IPS DF 6.9 (cell line): Measurements from ENCODE around the gene PADI3.

Experiments used
- DNase-seq: peaks from one replicate; pipeline ENCODE4 v3.0.0-alpha.2; 2013; ENCODE audit warnings: low read depth, low spot score
- H3K27ac ChIP-seq: one replicate; pipeline ENCODE4 v1.5.1; 2013; ENCODE audit warnings: low read length, control low read depth
- H3K27me3 ChIP-seq: 2 replicates; pipeline ENCODE4 v1.6.1; 2013; ENCODE audit warnings: mild to moderate bottlenecking, low read length; ENCODE audit not compliant: control insufficient read depth, insufficient read depth
- H3K36me3 ChIP-seq: 2 replicates; pipeline ENCODE4 v1.6.1; 2013; ENCODE audit warnings: low read length; ENCODE audit not compliant: control insufficient read depth, insufficient read depth
- H3K4me1 ChIP-seq: 2 replicates; pipeline ENCODE4 v1.6.1; 2013; ENCODE audit warnings: low read length; ENCODE audit not compliant: control insufficient read depth, insufficient read depth
- H3K4me3 ChIP-seq: 2 replicates; pipeline ENCODE4 v1.5.1; 2013; ENCODE audit warnings: mild to moderate bottlenecking, low read length
- H3K9me3 ChIP-seq: 2 replicates; pipeline ENCODE4 v1.6.1; 2013; ENCODE audit warnings: low read length, inconsistent platforms; ENCODE audit not compliant: control insufficient read depth, insufficient read depth
- WGBS: extraction: QIAGEN DNeasy Blood & Tissue Kit; methylation state at CpG from one replicate; pipeline ENCODE4 v1.1.7; 2013; ENCODE audit warnings: mixed read lengths, missing lambda C conversion rate; ENCODE audit not compliant: insufficient read length, insufficient coverage; 5-methylcytosine and 5-hydroxymethylcytosine counted together

Gene PADI3

DNA sequence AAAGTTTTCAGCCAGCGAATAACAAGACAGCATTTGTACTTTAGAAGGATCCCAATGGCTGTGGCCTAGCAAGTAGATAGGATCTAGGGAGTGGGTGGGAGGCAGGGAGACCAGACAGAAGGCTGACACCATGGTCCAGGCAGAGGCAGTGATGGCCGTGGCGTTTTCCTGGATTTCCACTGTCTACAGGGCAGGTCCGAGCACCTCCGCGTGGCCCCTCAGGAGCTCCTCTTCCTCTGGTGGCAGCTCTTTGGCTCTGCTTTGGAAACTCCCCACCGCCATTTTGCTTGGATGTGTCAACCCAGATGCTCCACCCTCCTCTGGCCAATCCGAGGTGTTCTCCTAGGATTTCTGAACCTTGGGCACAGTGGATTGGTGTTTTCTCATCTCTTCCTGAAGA lies 84.2 kb downstream of the PADI3 start:
- no peak overlapping the region for H3K4me3 ChIP-seq
- H3K4me1 ChIP-seq, result no peaks in the 10 kb centered on the region
- no peaks in the 10 kb centered on the region for H3K36me3 ChIP-seq
- H3K9me3 ChIP-seq, result no peaks in the 10 kb centered on the region
- no CpG with 5 or more reads among the region's 8 CpGs for WGBS
- no peaks in the 10 kb centered on the region; the same call in 1 of the 2 replicates for H3K27me3 ChIP-seq
- no peak for DNase-seq
- H3K27ac ChIP-seq, result no peak overlapping the region
